DOHH2 (cell line): ENCODE measurements around the gene PLA2G2C.

Experiments
- H3F3A ChIP-seq: fragments of 200-600 bp; sonication (generic), shearing (Covaris generic); 2 replicates; pipeline ENCODE4 v1.6.0; 2016; ENCODE audit warnings: antibody characterized with exemption, mild to moderate bottlenecking; ENCODE audit not compliant: control insufficient read depth, insufficient read depth
- H3K27ac ChIP-seq: fragments of 200-600 bp; sonication (generic); 2 replicates; pipeline ENCODE4 v1.5.1; 2014; ENCODE audit warnings: low read depth, mild to moderate bottlenecking, low read length, moderate library complexity
- H3K27me3 ChIP-seq: fragments of 200-600 bp; sonication (generic); 2 replicates; pipeline ENCODE4 v1.6.1; 2014; ENCODE audit warnings: mild to moderate bottlenecking, low read length, mixed read lengths; ENCODE audit not compliant: control insufficient read depth
- H3K36me3 ChIP-seq: fragments of 200-600 bp; sonication (generic); 2 replicates; pipeline ENCODE4 v1.6.1; 2014; ENCODE audit warnings: mild to moderate bottlenecking, low read length, moderate library complexity, mixed read lengths; ENCODE audit not compliant: control insufficient read depth
- H3K4me1 ChIP-seq: fragments of 200-600 bp; sonication (generic); 2 replicates; pipeline ENCODE4 v1.6.1; 2014; ENCODE audit warnings: mild to moderate bottlenecking, low read length, mixed read lengths; ENCODE audit not compliant: control insufficient read depth
- H3K4me2 ChIP-seq: fragments of 200-600 bp; sonication (generic); 2 replicates; pipeline ENCODE4 v1.6.0; 2014; ENCODE audit warnings: mild to moderate bottlenecking, low read length, moderate library complexity
- H3K4me3 ChIP-seq: fragments of 200-600 bp; sonication (generic); 2 replicates; pipeline ENCODE4 v1.5.1; 2014; ENCODE audit warnings: mild to moderate bottlenecking, low read length, mixed read lengths
- H3K79me2 ChIP-seq: fragments of 200-600 bp; sonication (generic); 2 replicates; pipeline ENCODE4 v1.6.1; 2014; ENCODE audit warnings: mild to moderate bottlenecking, low read length, mixed read lengths; ENCODE audit not compliant: control insufficient read depth
- H3K9me2 ChIP-seq: fragments of 200-600 bp; sonication (generic); replicated peaks from 2 replicates; pipeline ENCODE4 v1.6.1; 2014; ENCODE audit warnings: mild to moderate bottlenecking, low read length, mixed read lengths; ENCODE audit not compliant: control insufficient read depth
- H3K9me3 ChIP-seq: fragments of 200-600 bp; sonication (generic); 2 replicates; pipeline ENCODE4 v1.6.1; 2014; ENCODE audit warnings: antibody characterized with exemption, low read length, mixed read lengths; ENCODE audit not compliant: control insufficient read depth, insufficient read depth
- H4K20me1 ChIP-seq: fragments of 200-600 bp; sonication (generic); 2 replicates; pipeline ENCODE4 v1.6.0; 2014; ENCODE audit warnings: low read depth, mild to moderate bottlenecking, antibody characterized with exemption, low read length, moderate library complexity; ENCODE audit not compliant: control insufficient read depth, insufficient read depth
- CTCF ChIP-seq: fragments of 200-600 bp; sonication (generic); IDR thresholded peaks from one replicate; pipeline ENCODE4 v1.5.1; 2014; ENCODE audit warnings: antibody characterized with exemption, mild to moderate bottlenecking, low read depth, low read length; ENCODE audit not compliant: poor library complexity, severe bottlenecking
- EZH2phosphoT487 ChIP-seq: fragments of 200-600 bp; sonication (generic); IDR thresholded peaks from 2 replicates; pipeline ENCODE4 v1.6.1; 2017; ENCODE audit warnings: borderline replicate concordance, mild to moderate bottlenecking, antibody characterized with exemption, low read length, moderate library complexity, mixed read lengths

PLA2G2C gene

GRCh38 chr1:20147846-20148570 is 38.3 kb downstream of the PLA2G2C start:
- H3K9me2 ChIP-seq = no peaks in the 10 kb centered on the region
- no peaks in the 10 kb centered on the region for H3K36me3 ChIP-seq
- TF ChIP-seq CTCF = no peak
- TF ChIP-seq EZH2phosphoT487 = no peak
- no peaks in the 10 kb centered on the region for H3K27me3 ChIP-seq
- H3K4me1 ChIP-seq = peaks cover 5% of the 10 kb centered on the region; the same call in 1 of the 2 replicates
- H3K4me3 ChIP-seq = no peak overlapping the region
- no peak overlapping the region for H3K27ac ChIP-seq
- no peaks in the 10 kb centered on the region for H3F3A ChIP-seq
- no peaks in the 10 kb centered on the region for H4K20me1 ChIP-seq
- no peaks in the 10 kb centered on the region for H3K79me2 ChIP-seq
- no peaks in the 10 kb centered on the region for H3K9me3 ChIP-seq
- no peak overlapping the region for H3K4me2 ChIP-seq

GRCh38 chr1:20143734-20144565 is 42.4 kb downstream of the PLA2G2C start:
- Histone ChIP-seq H3K4me2 (no peak overlapping the region), H3K79me2 (no peaks in the 10 kb centered on the region), H3F3A (no peaks in the 10 kb centered on the region), H3K9me3 (no peaks in the 10 kb centered on the region), H3K27ac (no peak overlapping the region), H4K20me1 (no peaks in the 10 kb centered on the region), H3K9me2 (no peaks in the 10 kb centered on the region), H3K4me3 (no peak overlapping the region), H3K27me3 (no peaks in the 10 kb centered on the region), H3K36me3 (no peaks in the 10 kb centered on the region), H3K4me1 (no peaks in the 10 kb centered on the region)
- TF ChIP-seq CTCF (no peak), EZH2phosphoT487 (no peak)

GRCh38 chr1:20143318-20143717 is 43.0 kb downstream of the PLA2G2C start:
- Histone ChIP-seq H3K27me3 (no peaks in the 10 kb centered on the region), H3K4me2 (no peak overlapping the region), H3K9me2 (no peaks in the 10 kb centered on the region), H3K79me2 (no peaks in the 10 kb centered on the region), H3K36me3 (no peaks in the 10 kb centered on the region), H3K4me3 (no peak overlapping the region), H3K9me3 (no peaks in the 10 kb centered on the region), H4K20me1 (no peaks in the 10 kb centered on the region), H3F3A (no peaks in the 10 kb centered on the region), H3K4me1 (no peaks in the 10 kb centered on the region), H3K27ac (no peak overlapping the region)
- no peak for TF ChIP-seq CTCF
- TF ChIP-seq EZH2phosphoT487 = no peak
